Measurements from ENCODE around the gene MINDY4.

MINDY4 gene

GRCh38 chr7:30733216-30733615, 38.0 kb upstream of the MINDY4 start:
- Histone ChIP-seq H3K9me3 (ENCODE audit: control insufficient read depth, low read length) (no peaks in the 10 kb centered on the region), H3K4me3 (ENCODE audit: low read length) (no peak overlapping the region), H3K36me3 (ENCODE audit: control insufficient read depth, insufficient read depth, low read length) (no peaks in the 10 kb centered on the region), H3K4me1 (ENCODE audit: control insufficient read depth, insufficient read depth, low read length) (no peaks in the 10 kb centered on the region), H3K27me3 (ENCODE audit: control insufficient read depth, insufficient read depth, low read length) (peaks cover 5% of the 10 kb centered on the region), H3K9ac (ENCODE audit: low read length) (no peak overlapping the region)

GRCh38 chr7:30733691-30734090, 37.5 kb upstream of the MINDY4 start:
- H3K27me3 ChIP-seq (ENCODE audit: control insufficient read depth, insufficient read depth, low read length): peaks cover 5% of the 10 kb centered on the region
- H3K4me1 ChIP-seq (ENCODE audit: control insufficient read depth, insufficient read depth, low read length): no peaks in the 10 kb centered on the region
- no peaks in the 10 kb centered on the region for H3K36me3 ChIP-seq (ENCODE audit: control insufficient read depth, insufficient read depth, low read length)
- H3K4me3 ChIP-seq (ENCODE audit: low read length): no peak overlapping the region
- H3K9me3 ChIP-seq (ENCODE audit: control insufficient read depth, low read length): no peaks in the 10 kb centered on the region
- no peak overlapping the region for H3K9ac ChIP-seq (ENCODE audit: low read length)

GRCh38 chr7:30734497-30734896, 36.7 kb upstream of the MINDY4 start:
- H3K9me3 ChIP-seq (ENCODE audit: control insufficient read depth, low read length): no peaks in the 10 kb centered on the region
- no peak overlapping the region for H3K9ac ChIP-seq (ENCODE audit: low read length)
- no peaks in the 10 kb centered on the region for H3K36me3 ChIP-seq (ENCODE audit: control insufficient read depth, insufficient read depth, low read length)
- H3K4me3 ChIP-seq (ENCODE audit: low read length): no peak overlapping the region
- H3K27me3 ChIP-seq (ENCODE audit: control insufficient read depth, insufficient read depth, low read length): peaks cover 5% of the 10 kb centered on the region
- H3K4me1 ChIP-seq (ENCODE audit: control insufficient read depth, insufficient read depth, low read length): no peaks in the 10 kb centered on the region

GRCh38 chr7:30735631-30736030, 35.6 kb upstream of the MINDY4 start:
- Histone ChIP-seq H3K27me3 (ENCODE audit: control insufficient read depth, insufficient read depth, low read length) (peaks cover 9% of the 10 kb centered on the region), H3K4me1 (ENCODE audit: control insufficient read depth, insufficient read depth, low read length) (no peaks in the 10 kb centered on the region), H3K9me3 (ENCODE audit: control insufficient read depth, low read length) (no peaks in the 10 kb centered on the region), H3K9ac (ENCODE audit: low read length) (no peak overlapping the region), H3K4me3 (ENCODE audit: low read length) (no peak overlapping the region), H3K36me3 (ENCODE audit: control insufficient read depth, insufficient read depth, low read length) (no peaks in the 10 kb centered on the region)

- H3K4me1 ChIP-seq (ENCODE audit: control insufficient read depth, insufficient read depth, low read length): no peaks in the 10 kb centered on the region
- H3K9ac ChIP-seq (ENCODE audit: low read length): no peak overlapping the region
- H3K4me3 ChIP-seq (ENCODE audit: low read length): no peak overlapping the region
- H3K9me3 ChIP-seq (ENCODE audit: control insufficient read depth, low read length): no peaks in the 10 kb centered on the region
- peaks cover 5% of the 10 kb centered on the region for H3K27me3 ChIP-seq (ENCODE audit: control insufficient read depth, insufficient read depth, low read length)
- H3K36me3 ChIP-seq (ENCODE audit: control insufficient read depth, insufficient read depth, low read length): no peaks in the 10 kb centered on the region
Observed at GRCh38 chr7:30736291-30736690, 34.9 kb upstream of the MINDY4 start.

- H3K36me3 ChIP-seq (ENCODE audit: control insufficient read depth, insufficient read depth, low read length): no peaks in the 10 kb centered on the region
- no peak overlapping the region for H3K9ac ChIP-seq (ENCODE audit: low read length)
- no peak overlapping the region for H3K4me3 ChIP-seq (ENCODE audit: low read length)
- H3K27me3 ChIP-seq (ENCODE audit: control insufficient read depth, insufficient read depth, low read length): peaks cover 4% of the 10 kb centered on the region
- H3K4me1 ChIP-seq (ENCODE audit: control insufficient read depth, insufficient read depth, low read length): no peaks in the 10 kb centered on the region
- no peaks in the 10 kb centered on the region for H3K9me3 ChIP-seq (ENCODE audit: control insufficient read depth, low read length)
Observed at GRCh38 chr7:30738026-30738915, 32.9 kb upstream of the MINDY4 start.

GRCh38 chr7:30739691-30740090, 31.5 kb upstream of the MINDY4 start:
- H3K9me3 ChIP-seq (ENCODE audit: control insufficient read depth, low read length): no peaks in the 10 kb centered on the region
- H3K4me1 ChIP-seq (ENCODE audit: control insufficient read depth, insufficient read depth, low read length): no peaks in the 10 kb centered on the region
- H3K36me3 ChIP-seq (ENCODE audit: control insufficient read depth, insufficient read depth, low read length): no peaks in the 10 kb centered on the region
- H3K4me3 ChIP-seq (ENCODE audit: low read length): no peak overlapping the region
- H3K9ac ChIP-seq (ENCODE audit: low read length): no peak overlapping the region
- H3K27me3 ChIP-seq (ENCODE audit: control insufficient read depth, insufficient read depth, low read length): peaks cover 4% of the 10 kb centered on the region

GRCh38 chr7:30740417-30741181, 30.6 kb upstream of the MINDY4 start:
- Histone ChIP-seq H3K9ac (ENCODE audit: low read length) (no peak overlapping the region), H3K4me3 (ENCODE audit: low read length) (no peak overlapping the region), H3K27me3 (ENCODE audit: control insufficient read depth, insufficient read depth, low read length) (peaks cover 4% of the 10 kb centered on the region), H3K9me3 (ENCODE audit: control insufficient read depth, low read length) (no peaks in the 10 kb centered on the region), H3K36me3 (ENCODE audit: control insufficient read depth, insufficient read depth, low read length) (no peaks in the 10 kb centered on the region), H3K4me1 (ENCODE audit: control insufficient read depth, insufficient read depth, low read length) (no peaks in the 10 kb centered on the region)

- Histone ChIP-seq H3K4me1 (ENCODE audit: control insufficient read depth, insufficient read depth, low read length) (no peaks in the 10 kb centered on the region), H3K4me3 (ENCODE audit: low read length) (no peak overlapping the region)
Observed at GRCh38 chr7:30741289-30741688, 29.9 kb upstream of the MINDY4 start.

GRCh38 chr7:30743371-30744074, 27.7 kb upstream of the MINDY4 start:
- H3K27me3 ChIP-seq (ENCODE audit: control insufficient read depth, insufficient read depth, low read length): peaks cover 4% of the 10 kb centered on the region
- H3K9me3 ChIP-seq (ENCODE audit: control insufficient read depth, low read length): no peaks in the 10 kb centered on the region
- no peak overlapping the region for H3K9ac ChIP-seq (ENCODE audit: low read length)
- no peak overlapping the region for H3K4me3 ChIP-seq (ENCODE audit: low read length)
- H3K36me3 ChIP-seq (ENCODE audit: control insufficient read depth, insufficient read depth, low read length): no peaks in the 10 kb centered on the region
- no peaks in the 10 kb centered on the region for H3K4me1 ChIP-seq (ENCODE audit: control insufficient read depth, insufficient read depth, low read length)

More at GRCh38 chr7:30741289-30741688, 29.9 kb upstream of the MINDY4 start:
- Histone ChIP-seq H3K9me3 (ENCODE audit: control insufficient read depth, low read length) (no peaks in the 10 kb centered on the region), H3K36me3 (ENCODE audit: control insufficient read depth, insufficient read depth, low read length) (no peaks in the 10 kb centered on the region), H3K9ac (ENCODE audit: low read length) (no peak overlapping the region), H3K27me3 (ENCODE audit: control insufficient read depth, insufficient read depth, low read length) (peaks cover 4% of the 10 kb centered on the region)

GRCh38 chr7:30744075-30744417, 27.2 kb upstream of the MINDY4 start:
- Histone ChIP-seq H3K36me3 (ENCODE audit: control insufficient read depth, insufficient read depth, low read length) (no peaks in the 10 kb centered on the region), H3K9me3 (ENCODE audit: control insufficient read depth, low read length) (no peaks in the 10 kb centered on the region), H3K9ac (ENCODE audit: low read length) (no peak overlapping the region), H3K4me3 (ENCODE audit: low read length) (no peak overlapping the region), H3K4me1 (ENCODE audit: control insufficient read depth, insufficient read depth, low read length) (no peaks in the 10 kb centered on the region), H3K27me3 (ENCODE audit: control insufficient read depth, insufficient read depth, low read length) (peaks cover 4% of the 10 kb centered on the region)
